HEK293T (cell line): ENCODE measurements around the gene ACVR2B.
"Not testable (repeated sequence)": the region's sequence is repeated elsewhere in the genome, so short reads cannot be mapped to it uniquely, and the experiment has no call there.

ENCODE experiments used
- CTCF ChIA-PET: fragments of 350-600 bp; formaldehyde crosslinking; extraction: SDS; loops from one replicate; lab custom pipeline; 2021; ENCODE audit warnings: antibody characterized with exemption, inconsistent platforms; lab: Yijun Ruan, JAX
- POLR2A ChIA-PET: fragments of 350-600 bp; formaldehyde crosslinking; extraction: SDS; loops from one replicate; lab custom pipeline; 2020; ENCODE audit warnings: antibody characterized with exemption, inconsistent platforms; lab: Yijun Ruan, JAX
- DNase-seq: peaks from one replicate; pipeline ENCODE4 v3.0.0; 2012; ENCODE audit warnings: mixed read lengths; ENCODE audit errors: extremely low spot score
- ARNT ChIP-seq: fragments of 450-650 bp; IDR thresholded peaks from 2 replicates; pipeline ENCODE4 v1.6.1; 2017; ENCODE audit warnings: mild to moderate bottlenecking
- BHLHE40 ChIP-seq: fragments of 450-650 bp; IDR thresholded peaks from 2 replicates; pipeline ENCODE4 v1.6.1; 2016; ENCODE audit warnings: mild to moderate bottlenecking, moderate library complexity, borderline replicate concordance
- CTBP1 ChIP-seq: fragments of 450-650 bp; IDR thresholded peaks from 2 replicates; pipeline ENCODE4 v1.6.1; 2016; ENCODE audit warnings: borderline replicate concordance
- ELF4 ChIP-seq: fragments of 450-650 bp; IDR thresholded peaks from 2 replicates; pipeline ENCODE4 v1.6.1; 2017; ENCODE audit warnings: antibody characterized with exemption
- FOXA1 ChIP-seq: fragments of 450-650 bp; IDR thresholded peaks from 2 replicates; pipeline ENCODE4 v1.6.1; 2016; ENCODE audit warnings: mild to moderate bottlenecking
- FOXK2 ChIP-seq: fragments of 450-650 bp; IDR thresholded peaks from 2 replicates; pipeline ENCODE4 v1.6.1; 2016; ENCODE audit warnings: mild to moderate bottlenecking
- FOXM1 ChIP-seq: fragments of 450-650 bp; IDR thresholded peaks from 2 replicates; pipeline ENCODE4 v1.6.1; 2017; ENCODE audit warnings: mild to moderate bottlenecking, borderline replicate concordance
- HDGF ChIP-seq: fragments of 450-650 bp; IDR thresholded peaks from 2 replicates; pipeline ENCODE4 v1.6.1; 2017; ENCODE audit warnings: antibody characterized with exemption, borderline replicate concordance
- L3MBTL2 ChIP-seq: fragments of 450-650 bp; conservative IDR thresholded peaks from 2 replicates; pipeline ENCODE4 v1.6.1; 2016; ENCODE audit warnings: mild to moderate bottlenecking
- LEF1 ChIP-seq: fragments of 450-650 bp; IDR thresholded peaks from 2 replicates; pipeline ENCODE4 v1.6.1; 2017; ENCODE audit warnings: mild to moderate bottlenecking, borderline replicate concordance
- NFRKB ChIP-seq: fragments of 450-650 bp; IDR thresholded peaks from 2 replicates; pipeline ENCODE4 v1.6.1; 2016; ENCODE audit warnings: mild to moderate bottlenecking, moderate library complexity
- PKNOX1 ChIP-seq: fragments of 450-650 bp; IDR thresholded peaks from 2 replicates; pipeline ENCODE4 v1.6.1; 2016
- SP1 ChIP-seq: fragments of 450-650 bp; IDR thresholded peaks from 2 replicates; pipeline ENCODE4 v1.6.1; 2017
- SUZ12 ChIP-seq: fragments of 450-650 bp; IDR thresholded peaks from 2 replicates; pipeline ENCODE4 v1.6.1; 2016; ENCODE audit warnings: mild to moderate bottlenecking
- TARDBP ChIP-seq: fragments of 450-650 bp; IDR thresholded peaks from 2 replicates; pipeline ENCODE4 v1.6.1; 2016
- ZNF384 ChIP-seq: fragments of 450-650 bp; IDR thresholded peaks from 2 replicates; pipeline ENCODE4 v1.6.1; 2016

The ACVR2B gene

GRCh38 chr3:38453075-38453912, at the start of gene ACVR2B:
Gene ACVR2B (plus strand): TSS chr3:38453890. CDS start chr3:38454323, 433 bp downstream.
- peak; percentile 91 for DNase-seq
- peak; percentile 52; the same call in 1 of the 2 replicates for TF ChIP-seq L3MBTL2
- no peak for TF ChIP-seq ARNT
- TF ChIP-seq ZNF384: no peak
- ChIA-PET CTCF (no interaction called here), POLR2A (no interaction called here)

- CTCF ChIA-PET: no interaction called here
- no peak for DNase-seq
- POLR2A ChIA-PET: no interaction called here
- TF ChIP-seq FOXA1 (no peak), L3MBTL2 (0 out of 2 replicates have a peak, but pooled peaks have one; percentile 13)
Observed at GRCh38 chr3:38404286-38404685, 49.4 kb upstream of the ACVR2B start.

GRCh38 chr3:38411591-38411990, 42.1 kb upstream of the ACVR2B start:
- ChIA-PET POLR2A (no interaction called here), CTCF (no interaction called here)
- no peak for DNase-seq
- TF ChIP-seq ELF4 (no peak), NFRKB (no peak), SP1 (no peak), PKNOX1 (no peak), FOXM1 (no peak), CTBP1 (no peak), ARNT (no peak), FOXA1 (no peak), BHLHE40 (no peak), FOXK2 (no peak), HDGF (no peak), TARDBP (no peak), L3MBTL2 (no peak), SUZ12 (no peak), LEF1 (no peak), ZNF384 (no peak)

GRCh38 chr3:38420758-38421157, 32.9 kb upstream of the ACVR2B start:
- POLR2A ChIA-PET, CTCF ChIA-PET, DNase-seq: not testable (repeated sequence)

GRCh38 chr3:38421679-38422336, 31.9 kb upstream of the ACVR2B start:
- no peak for DNase-seq
- ChIA-PET POLR2A (no interaction called here), CTCF (no interaction called here)
- TF ChIP-seq L3MBTL2 (no peak), FOXK2 (no peak), HDGF (no peak), ZNF384 (no peak), ELF4 (no peak), NFRKB (no peak)

- POLR2A ChIA-PET, DNase-seq: not testable (repeated sequence)
- CTCF ChIA-PET: interaction anchor here (0.9 kb wide), 1 partner anchor 308 kb away, joined by 3 read pairs; no protein-coding TSS in a partner anchor
Observed at GRCh38 chr3:38426798-38427426, 26.8 kb upstream of the ACVR2B start.

- DNase-seq, POLR2A ChIA-PET, CTCF ChIA-PET: not testable (repeated sequence)
Observed at GRCh38 chr3:38432871-38433658, 20.6 kb upstream of the ACVR2B start.

GRCh38 chr3:38433661-38434060, 20.0 kb upstream of the ACVR2B start:
- DNase-seq, POLR2A ChIA-PET, CTCF ChIA-PET: not testable (repeated sequence)

GRCh38 chr3:38438436-38439069, 15.1 kb upstream of the ACVR2B start:
- DNase-seq, CTCF ChIA-PET, POLR2A ChIA-PET: not testable (repeated sequence)

GRCh38 chr3:38443205-38443604, 10.5 kb upstream of the ACVR2B start:
- DNase-seq, POLR2A ChIA-PET, CTCF ChIA-PET: not testable (repeated sequence)
